HG02763 (cell line): ENCODE results near the gene TSKU.

Experiments
- ATAC-seq: cut with Tn5 transposase; IDR thresholded peaks from one replicate; pipeline ENCODE4 v1.9.1; 2021; ENCODE audit warnings: mild to moderate bottlenecking, moderate library complexity; ENCODE audit not compliant: unreplicated experiment

TSKU gene

DNA sequence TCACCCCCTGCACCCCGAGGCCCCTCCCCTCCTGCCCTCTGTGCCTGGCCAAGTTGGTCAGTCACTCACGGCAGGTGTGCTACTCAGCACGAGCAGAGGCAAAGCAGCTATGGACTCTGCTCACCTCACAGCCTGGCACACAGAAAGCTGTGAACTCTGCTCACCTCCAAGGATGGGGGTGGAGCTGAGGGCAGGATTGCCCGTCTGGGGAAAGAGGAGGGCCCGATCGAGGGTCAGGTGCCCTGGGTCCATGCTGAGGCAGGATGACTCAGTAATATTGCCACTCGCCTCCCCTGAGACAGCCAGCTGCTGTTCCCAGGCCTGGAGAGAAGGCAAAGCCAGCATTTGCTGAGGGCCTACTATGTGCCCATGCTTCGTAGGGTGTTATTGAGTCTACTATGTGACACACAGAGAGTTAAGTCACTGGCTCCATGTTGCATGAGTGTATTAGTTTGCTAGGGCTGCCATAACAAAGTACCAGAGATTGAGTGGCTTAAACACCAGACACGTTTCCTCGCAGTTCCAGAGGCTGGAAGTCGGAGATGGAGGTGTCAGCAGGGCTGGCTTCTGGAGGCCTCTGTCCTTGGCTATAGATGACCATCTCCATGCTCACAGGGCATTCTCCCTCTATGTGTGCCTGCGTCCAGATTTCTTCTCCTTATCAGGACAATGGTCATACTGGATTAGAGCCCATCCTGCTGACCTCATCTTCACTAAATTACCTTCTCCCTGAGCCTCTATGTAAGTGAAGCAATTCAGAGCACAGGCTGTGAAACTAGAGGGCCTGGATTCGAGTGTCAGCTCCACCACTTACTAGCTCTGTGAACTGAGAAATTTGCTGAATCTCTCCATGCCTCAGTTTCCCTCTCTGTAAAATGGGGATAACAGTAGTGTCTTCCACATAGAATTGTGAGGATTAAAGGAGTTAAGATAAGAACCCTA is 13.2 kb upstream of the TSKU start:
- no peak for ATAC-seq

GRCh38 chr11:76770642-76771445 is 12.3 kb upstream of the TSKU start:
- ATAC-seq = no peak

DNA sequence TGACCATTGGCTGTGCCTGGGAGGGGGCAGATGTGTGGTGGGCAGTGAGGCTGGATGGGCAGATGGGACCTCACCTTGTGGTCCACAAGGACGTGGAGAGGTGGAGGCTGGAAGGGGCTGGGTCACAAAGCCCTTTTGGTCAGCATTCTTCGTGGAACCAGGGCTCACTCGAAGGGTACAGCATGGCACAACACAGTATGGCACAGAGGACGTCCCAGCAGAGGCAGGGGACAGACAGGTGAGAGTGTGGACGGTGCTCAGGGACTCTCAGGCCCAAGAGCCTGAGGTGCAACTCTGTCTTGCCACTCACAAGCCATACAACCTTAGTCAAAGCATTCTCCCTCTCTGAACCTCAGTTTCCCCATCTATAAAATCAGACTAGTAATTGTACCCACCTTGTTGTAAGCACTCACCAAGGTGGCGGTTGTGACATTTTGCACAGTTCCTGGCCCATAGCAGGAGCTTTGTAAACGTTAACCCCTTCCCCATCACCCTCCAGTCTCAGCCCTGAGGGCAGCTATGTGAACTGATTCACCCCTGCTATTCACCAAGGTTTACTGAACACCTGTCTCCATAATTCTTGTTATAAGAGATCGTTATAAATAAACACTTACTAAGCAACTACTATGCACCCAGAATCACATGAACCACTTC is 11.6 kb upstream of the TSKU start:
- no peak for ATAC-seq

- no peak for ATAC-seq
Measured at GRCh38 chr11:76772100-76772782, 10.9 kb upstream of the TSKU start.

DNA sequence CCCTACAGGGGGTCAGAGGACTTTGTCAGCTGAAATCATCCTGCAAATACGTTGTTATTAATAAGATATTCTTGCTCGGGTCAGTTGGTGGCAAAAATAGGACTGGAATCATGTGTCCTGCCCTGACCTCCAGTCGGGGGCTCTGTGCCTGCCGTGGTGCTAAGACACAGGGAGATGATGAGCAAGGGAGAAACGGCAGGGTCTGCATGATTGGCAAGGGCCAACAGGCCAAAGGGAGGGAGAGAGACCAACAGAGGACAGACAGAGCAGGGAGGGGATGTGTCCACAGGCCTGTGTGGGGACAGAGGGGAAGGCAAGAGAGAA is 10.4 kb upstream of the TSKU start:
- no peak for ATAC-seq

GRCh38 chr11:76773921-76774361 is 9.2 kb upstream of the TSKU start:
- no peak for ATAC-seq

- no peak for ATAC-seq
Measured at GRCh38 chr11:76776472-76776871, 6.7 kb upstream of the TSKU start.

DNA sequence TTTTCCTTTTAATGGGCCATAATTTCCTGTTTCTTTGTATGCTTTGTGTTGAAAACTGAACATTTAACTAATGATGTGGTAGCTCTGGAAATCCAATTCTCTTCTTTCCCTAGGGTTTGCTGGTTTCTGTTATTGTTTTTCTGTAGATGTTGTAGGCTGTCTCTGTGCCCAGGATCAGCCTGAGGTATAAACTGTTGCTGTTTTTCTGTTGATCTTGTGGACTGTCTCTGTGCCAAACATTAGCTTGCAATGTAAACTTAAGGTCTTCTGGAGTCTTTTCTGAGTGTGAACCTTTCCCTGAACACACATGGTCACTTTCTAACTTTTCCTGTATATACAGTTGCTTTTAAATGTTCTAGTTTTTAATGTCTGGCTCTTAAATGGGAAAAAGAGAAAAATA is 5.9 kb upstream of the TSKU start:
- ATAC-seq = no peak

DNA sequence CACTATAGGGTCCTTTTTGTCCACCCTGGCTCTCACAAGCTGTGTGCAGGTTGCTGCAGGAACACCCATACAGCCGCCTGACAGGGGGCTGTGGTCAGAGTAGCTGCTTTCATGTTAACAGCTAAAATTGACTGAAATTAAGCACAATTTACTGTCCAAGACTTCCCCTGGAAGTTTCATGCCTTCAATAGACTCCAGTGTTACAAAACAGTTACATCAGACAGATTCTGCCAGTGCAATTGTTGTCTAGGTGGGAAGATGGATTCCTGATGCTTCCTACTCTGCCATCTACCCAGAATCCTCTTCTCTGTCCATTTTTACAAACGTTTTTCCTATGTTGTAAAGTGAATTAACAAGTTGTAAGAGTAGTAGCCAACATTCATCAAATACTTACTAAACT is 5.3 kb upstream of the TSKU start:
- no peak for ATAC-seq

DNA sequence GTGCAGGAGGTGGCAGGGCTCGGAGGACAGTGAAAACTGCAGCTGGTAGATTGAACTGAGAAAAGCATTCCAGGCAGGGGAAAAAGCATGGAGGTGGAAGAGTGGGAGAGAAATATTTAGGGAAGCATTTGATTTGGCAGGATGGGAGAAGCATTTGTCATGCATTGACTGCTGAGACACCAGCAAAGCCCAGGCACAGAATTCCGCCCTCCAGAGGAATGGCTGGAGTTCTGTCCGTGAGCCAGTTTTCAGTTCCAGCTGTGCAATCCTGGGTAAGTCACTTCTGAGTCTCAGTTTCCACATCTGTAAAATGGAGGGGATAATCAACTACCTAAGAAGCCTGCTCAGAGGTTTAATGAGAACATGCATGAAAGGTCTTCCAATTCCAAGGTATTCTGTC is 4.3 kb upstream of the TSKU start:
- ATAC-seq = no peak

DNA sequence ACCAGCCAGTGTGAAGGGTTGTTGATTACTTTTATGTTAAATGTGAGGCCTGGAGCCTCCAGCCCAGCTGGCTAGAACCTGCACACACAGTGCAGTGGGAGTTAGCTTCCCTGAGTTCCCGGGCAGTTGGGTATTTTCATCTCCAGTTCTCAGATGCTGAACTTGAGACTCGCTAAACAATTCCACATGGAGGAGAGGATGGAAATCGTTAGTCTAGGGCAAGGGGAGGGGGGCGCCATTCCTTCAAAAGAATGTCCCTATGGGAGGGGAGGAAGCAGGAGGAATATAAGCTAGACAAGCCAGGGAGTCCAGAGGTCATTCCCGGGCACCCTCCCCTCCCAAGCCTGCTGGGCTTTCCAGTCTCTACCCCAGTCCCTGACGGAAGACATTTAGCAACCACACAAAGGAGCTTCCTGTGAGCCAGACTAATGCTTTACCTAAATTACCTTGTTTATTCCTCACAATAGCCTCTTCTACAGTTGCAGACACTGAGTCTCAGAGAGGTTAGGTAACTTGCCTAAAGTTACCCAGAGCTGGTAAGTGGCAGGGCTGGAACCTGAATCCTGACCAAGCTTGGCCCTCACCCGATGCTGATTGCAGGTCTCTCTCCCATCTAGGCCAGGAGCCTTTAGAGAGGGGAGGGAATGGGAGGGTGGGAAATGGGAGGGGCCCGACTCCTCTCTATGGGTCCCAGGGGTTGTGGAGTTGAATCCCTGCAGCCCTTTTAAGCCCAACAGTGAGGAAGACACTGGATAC is 1.9 kb upstream of the TSKU start:
- no peak for ATAC-seq

DNA sequence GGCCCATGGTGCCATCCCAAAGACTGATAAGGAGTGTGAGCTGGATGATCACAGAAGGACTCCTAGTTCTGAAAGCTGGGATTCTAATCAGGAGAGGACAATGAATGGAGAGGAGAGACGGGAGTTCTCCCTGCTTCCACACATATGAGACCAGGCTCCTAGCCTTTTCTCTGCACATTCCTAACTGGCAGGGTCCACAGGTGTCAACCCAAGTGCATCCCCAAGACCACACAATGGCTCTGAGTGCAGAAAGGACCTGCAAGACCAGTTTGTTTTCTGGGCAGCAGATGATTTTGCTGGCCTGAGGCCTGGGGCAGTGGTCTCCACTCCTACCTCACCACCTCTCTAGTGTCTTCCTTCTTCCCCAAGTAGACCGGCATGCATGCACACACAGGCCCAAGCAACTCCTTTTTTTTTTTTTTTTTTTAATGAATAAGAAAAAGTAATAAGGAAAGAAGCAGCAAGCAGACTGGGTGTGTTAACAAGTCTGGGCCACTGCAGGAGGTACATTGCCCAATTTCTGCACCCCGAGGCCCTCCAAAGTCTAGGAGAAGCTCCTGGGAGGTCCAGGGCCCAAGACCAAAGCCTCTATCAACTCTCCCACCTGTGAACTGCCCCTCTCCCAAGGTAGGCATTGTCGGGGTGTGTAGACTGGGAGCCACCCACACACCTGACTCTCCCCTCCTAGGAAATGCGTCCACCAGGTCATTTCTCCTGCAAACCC is 1.2 kb upstream of the TSKU start:
- no peak for ATAC-seq

DNA sequence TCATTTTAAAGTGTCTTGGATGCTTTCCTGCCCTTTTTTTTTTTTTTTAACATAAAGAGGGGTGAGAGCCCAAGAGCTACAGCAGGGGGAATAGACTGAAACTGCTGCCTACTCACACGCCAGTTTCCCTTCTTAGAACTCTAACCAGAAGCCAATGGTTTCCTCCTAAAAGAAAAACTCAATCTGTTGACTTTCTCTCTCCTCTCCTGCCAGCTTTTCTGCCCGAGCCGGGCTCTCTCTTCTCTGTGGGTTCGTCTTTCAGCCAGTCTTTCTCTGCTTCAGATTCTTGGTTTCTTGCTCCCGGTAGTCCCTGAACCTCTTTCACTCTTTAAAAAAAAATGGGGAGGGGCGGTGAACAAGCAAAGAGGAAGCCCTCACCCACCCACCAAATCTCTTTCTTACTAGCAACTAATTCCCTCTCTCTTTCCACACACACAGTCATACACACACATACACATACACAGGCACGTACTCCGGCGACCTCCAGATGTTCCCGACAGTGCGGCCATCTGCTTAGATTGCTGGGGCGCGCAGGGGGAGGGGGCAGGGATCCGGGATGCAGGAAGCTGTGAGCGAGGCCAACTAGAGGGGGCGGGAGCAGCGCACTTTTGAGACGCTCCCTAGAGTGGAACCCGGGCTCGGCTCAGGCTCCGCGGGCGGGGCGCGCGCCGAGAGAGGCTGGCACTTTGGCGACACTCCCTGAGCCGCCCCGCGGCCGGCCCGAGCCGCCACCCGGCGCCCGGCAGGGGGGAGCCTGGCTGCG is 444 bp upstream of the TSKU start:
- ATAC-seq = no peak

DNA sequence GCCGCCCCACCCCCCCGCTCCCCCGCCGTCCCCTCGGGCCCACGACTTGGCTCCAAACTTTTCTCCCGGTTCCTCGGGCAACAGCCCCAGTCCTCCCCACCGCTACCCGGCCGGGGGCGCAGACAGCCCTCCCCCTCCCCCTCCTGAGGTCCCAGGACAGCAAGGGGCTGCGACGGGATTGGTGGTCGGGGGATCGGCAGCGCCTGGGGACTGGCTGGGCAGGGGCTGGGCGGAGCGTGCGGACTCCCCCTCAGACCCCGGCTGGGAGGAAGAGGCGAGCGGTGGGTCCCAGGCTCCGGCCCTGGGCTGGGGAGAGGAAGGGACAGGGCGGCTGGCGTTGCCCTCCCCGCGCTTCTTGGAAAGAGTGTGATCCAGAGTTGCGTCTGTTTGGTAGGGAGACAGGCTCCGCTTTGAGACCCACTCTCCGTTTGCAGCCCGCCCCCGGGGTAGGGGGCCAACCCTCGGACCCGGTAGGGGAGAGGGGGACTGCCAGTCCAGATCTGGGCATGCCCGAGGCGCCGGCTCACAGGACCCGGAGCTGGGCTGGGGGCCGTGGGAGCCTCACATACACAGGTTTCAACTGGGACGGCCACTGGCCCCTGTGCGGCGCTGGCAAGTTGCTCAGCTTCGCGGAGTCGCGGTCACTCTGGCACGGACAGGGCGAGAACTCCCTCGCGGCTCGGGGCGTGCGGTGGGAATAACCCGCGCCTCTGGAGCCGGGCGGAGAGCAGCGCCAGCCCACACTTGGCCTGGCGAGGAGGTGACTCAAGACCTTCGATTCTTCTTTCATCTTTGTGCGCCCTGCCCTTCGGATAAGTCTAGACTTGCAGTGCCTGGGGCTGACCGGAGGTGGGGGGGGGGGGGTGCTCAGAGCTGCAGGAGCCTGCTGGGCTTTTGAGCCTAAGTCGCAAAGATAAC is 999 bp downstream of the TSKU start:
- ATAC-seq = no peak

DNA sequence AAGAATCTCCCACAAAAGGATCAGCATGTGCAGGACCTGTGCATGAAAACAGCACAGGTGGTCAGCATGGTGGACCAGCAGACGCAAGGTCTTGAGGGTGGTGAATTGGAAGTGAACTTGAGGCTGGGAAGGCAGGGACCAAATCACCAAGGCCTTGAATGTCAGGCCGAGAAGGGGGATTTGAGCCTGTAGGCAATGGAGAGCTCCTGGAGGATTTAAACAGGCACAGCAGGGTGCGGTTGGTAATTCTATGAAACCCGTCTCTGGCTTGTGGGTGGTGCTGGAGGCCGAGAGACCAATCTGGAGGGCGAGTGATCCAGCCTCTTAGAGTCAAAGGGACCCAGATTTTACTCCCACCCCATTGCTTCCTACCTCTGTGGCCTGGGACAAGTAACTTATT is 2.4 kb downstream of the TSKU start:
- no peak for ATAC-seq

GRCh38 chr11:76786016-76786415 is 2.9 kb downstream of the TSKU start:
- ATAC-seq = no peak

- no peak for ATAC-seq
Measured at GRCh38 chr11:76786441-76787014, 3.4 kb downstream of the TSKU start.

GRCh38 chr11:76787271-76787670 is 4.1 kb downstream of the TSKU start:
- no peak for ATAC-seq
